H1 (cell line): ENCODE measurements around the gene OR10A6. TPM values are rescaled to one million over a fixed set of nuclear protein-coding genes. Genes with fewer than 3 reads are reported as not detected.

Experiments used
- CTCF ChIA-PET: fragments of 300-600 bp; sonication (Branson Sonifier 250); formaldehyde crosslinking; loops from one replicate; lab custom pipeline; 2021; ENCODE audit not compliant: partially characterized antibody; lab: Charles Lee
- POLR2A ChIA-PET: fragments of 300-600 bp; sonication (Branson Sonifier 250); formaldehyde crosslinking; loops from one replicate; lab custom pipeline; 2021; ENCODE audit warnings: inconsistent platforms; ENCODE audit not compliant: partially characterized antibody; lab: Charles Lee
- DNase-seq, 2 experiments: peaks; one replicate each; pipeline versions ENCODE4 v3.0.0 to v3.0.0-alpha.2; 2010 to 2022; ENCODE audit warnings: low spot score in 2 of 2, low read depth in 1 of 2, mixed read lengths in 1 of 2
- FAIRE-seq: peaks from 2 replicates; lab custom pipeline; 2011; peaks lifted over from hg19 to GRCh38; lab: Jason Lieb, UNC
- H2AFZ ChIP-seq: 2 replicates; pipeline ENCODE4 v1.8.1; 2012; ENCODE audit warnings: low read length, inconsistent platforms
- H2AK5ac ChIP-seq: 2 replicates; pipeline ENCODE4 v1.6.1; 2013; ENCODE audit warnings: low read depth, low read length
- H2BK120ac ChIP-seq: replicated peaks from 2 replicates; pipeline ENCODE3; 2013; ENCODE audit warnings: low read depth, low read length, inconsistent platforms
- H2BK12ac ChIP-seq: 2 replicates; pipeline ENCODE4 v1.6.1; 2013; ENCODE audit warnings: low read depth, low read length
- H2BK15ac ChIP-seq: 2 replicates; pipeline ENCODE4 v1.6.1; 2013; ENCODE audit warnings: low read length
- H2BK20ac ChIP-seq: 2 replicates; pipeline ENCODE4 v1.6.1; 2013; ENCODE audit warnings: low read length
- H2BK5ac ChIP-seq: 2 replicates; pipeline ENCODE4 v1.6.1; 2013; ENCODE audit warnings: low read depth, low read length
- H3K14ac ChIP-seq: 2 replicates; pipeline ENCODE4 v1.6.1; 2013; ENCODE audit warnings: inconsistent platforms; ENCODE audit not compliant: insufficient read length
- H3K18ac ChIP-seq: 2 replicates; pipeline ENCODE4 v1.6.1; 2013; ENCODE audit warnings: low read length; ENCODE audit errors: extremely low read depth
- H3K23ac ChIP-seq: 2 replicates; pipeline ENCODE4 v1.6.1; 2013; ENCODE audit warnings: inconsistent platforms; ENCODE audit not compliant: insufficient read length
- H3K23me2 ChIP-seq: 2 replicates; pipeline ENCODE4 v1.6.1; 2013; ENCODE audit warnings: low read depth, low read length
- H3K27ac ChIP-seq: 2 replicates; pipeline ENCODE4 v1.6.1; 2011; ENCODE audit warnings: low read depth, low read length, inconsistent platforms
- H3K27me3 ChIP-seq, 4 experiments: replicated peaks in 1 of 4; 1 replicate in 1 of 4; 2 replicates in 3 of 4; pipeline versions ENCODE4 v1.6.1 to v1.8.1; 2011 to 2013; ENCODE audit warnings: low read length in 3 of 4, mild to moderate bottlenecking in 3 of 4, inconsistent platforms in 2 of 4, mixed read lengths in 2 of 4, moderate library complexity in 1 of 4; ENCODE audit not compliant: control insufficient read depth in 3 of 4, insufficient read depth in 3 of 4; ENCODE audit errors: extremely low read depth in 1 of 4
- H3K36me3 ChIP-seq, 4 experiments: 2 replicates each; pipeline versions ENCODE4 v1.6.1 to v1.8.1; 2011 to 2013; ENCODE audit warnings: mild to moderate bottlenecking in 4 of 4, low read length in 3 of 4, moderate library complexity in 2 of 4, control low read depth in 1 of 4, inconsistent platforms in 1 of 4; ENCODE audit not compliant: insufficient read depth in 4 of 4, control insufficient read depth in 2 of 4
- H3K4ac ChIP-seq: replicated peaks from 2 replicates; pipeline ENCODE3; 2013; ENCODE audit warnings: low read length, low read depth, mixed read lengths, inconsistent platforms; ENCODE audit not compliant: insufficient read length
- H3K4me1 ChIP-seq, 4 experiments: replicated peaks in 1 of 4; 1 replicate in 1 of 4; 2 replicates in 3 of 4; pipeline versions ENCODE4 v1.6.1 to v1.8.1; 2011 to 2013; ENCODE audit warnings: low read length in 3 of 4, inconsistent platforms in 2 of 4, mixed read lengths in 1 of 4; ENCODE audit not compliant: insufficient read depth in 4 of 4, control insufficient read depth in 3 of 4
- H3K4me2 ChIP-seq, 2 experiments: 2 replicates each; pipeline versions ENCODE4 v1.6.1 to v1.8.1; 2011 to 2013; ENCODE audit warnings: low read depth in 2 of 2, low read length in 2 of 2, control low read depth in 1 of 2, inconsistent platforms in 1 of 2, mild to moderate bottlenecking in 1 of 2; ENCODE audit not compliant: insufficient read depth in 1 of 2
- H3K4me3 ChIP-seq, 4 experiments: fragments of 200-600, 300-600 bp in 1 of 4; sonication (generic), shearing (Covaris generic), sonication (Bioruptor Twin) in 1 of 4; 2 replicates each; pipeline versions ENCODE4 v1.5.1 to v1.8.1; 2011 to 2016; ENCODE audit warnings: low read length in 4 of 4, low read depth in 3 of 4, control low read depth in 2 of 4, inconsistent platforms in 2 of 4, mild to moderate bottlenecking in 2 of 4, mixed read lengths in 1 of 4, moderate library complexity in 1 of 4; ENCODE audit not compliant: insufficient read depth in 2 of 4; ENCODE audit errors: extremely low read depth in 1 of 4
- H3K56ac ChIP-seq: replicated peaks from 2 replicates; pipeline ENCODE3; 2013; ENCODE audit warnings: low read depth, mild to moderate bottlenecking, mixed read lengths, low read length, inconsistent platforms; ENCODE audit not compliant: insufficient read length
- H3K79me1 ChIP-seq: 2 replicates; pipeline ENCODE4 v1.6.1; 2013; ENCODE audit warnings: low read depth, low read length, control low read depth
- H3K79me2 ChIP-seq, 2 experiments: 2 replicates each; pipeline versions ENCODE4 v1.6.1 to v1.8.1; 2012 to 2013; ENCODE audit warnings: low read length in 2 of 2, mild to moderate bottlenecking in 2 of 2, inconsistent platforms in 1 of 2; ENCODE audit not compliant: insufficient read depth in 2 of 2, control insufficient read depth in 1 of 2
- H3K9ac ChIP-seq, 4 experiments: replicated peaks in 1 of 4; 1 replicate in 1 of 4; 2 replicates in 3 of 4; pipeline versions ENCODE4 v1.6.1 to v1.8.1; 2011 to 2013; ENCODE audit warnings: low read depth in 3 of 4, low read length in 3 of 4, control low read depth in 2 of 4, mild to moderate bottlenecking in 2 of 4, moderate library complexity in 2 of 4, inconsistent platforms in 1 of 4; ENCODE audit errors: extremely low read depth in 1 of 4
- H3K9me3 ChIP-seq, 2 experiments: 2 replicates each; pipeline versions ENCODE4 v1.6.1 to v1.8.1; 2012 to 2013; ENCODE audit warnings: mild to moderate bottlenecking in 2 of 2, moderate library complexity in 2 of 2, control low read depth in 1 of 2, inconsistent platforms in 1 of 2, low read depth in 1 of 2, low read length in 1 of 2, mixed read lengths in 1 of 2; ENCODE audit not compliant: insufficient read depth in 2 of 2
- H4K20me1 ChIP-seq, 2 experiments: replicated peaks in 1 of 2; 2 replicates each; pipeline versions ENCODE3 to v1.8.1; 2011 to 2013; ENCODE audit warnings: inconsistent platforms in 2 of 2, low read length in 2 of 2, mild to moderate bottlenecking in 1 of 2; ENCODE audit not compliant: insufficient read depth in 2 of 2, control insufficient read depth in 1 of 2
- H4K5ac ChIP-seq: 2 replicates; pipeline ENCODE4 v1.6.1; 2013; ENCODE audit warnings: low read length, low read depth, mixed read lengths, inconsistent platforms; ENCODE audit not compliant: insufficient read length
- H4K8ac ChIP-seq: 2 replicates; pipeline ENCODE4 v1.8.0; 2013; ENCODE audit warnings: mild to moderate bottlenecking, moderate library complexity, low read length, inconsistent platforms; ENCODE audit not compliant: insufficient read depth; ENCODE audit errors: extremely low read depth
- H4K91ac ChIP-seq: replicated peaks from 2 replicates; pipeline ENCODE3; 2013; ENCODE audit warnings: low read length, mixed read lengths, inconsistent platforms; ENCODE audit not compliant: insufficient read length
- ASH2L ChIP-seq: fragments of 200-600, 300-600 bp; sonication (generic); IDR thresholded peaks from one replicate; pipeline ENCODE4 v1.7.1; 2017; ENCODE audit warnings: low read length
- BCL11A ChIP-seq, 2 experiments: IDR thresholded peaks; one replicate each; pipeline ENCODE4 v1.6.1; 2011; ENCODE audit warnings: low read depth in 2 of 2, low read length in 2 of 2, mild to moderate bottlenecking in 2 of 2
- CEBPB ChIP-seq: IDR thresholded peaks from 2 replicates; pipeline ENCODE4 v1.6.1; 2012; ENCODE audit warnings: low read depth, low read length
- CTCF ChIP-seq, 3 experiments: IDR thresholded peaks; 1 replicate in 2 of 3; 2 replicates in 1 of 3; pipeline versions ENCODE4 v1.5.1 to v1.6.1; 2011; ENCODE audit warnings: low read length in 3 of 3, mild to moderate bottlenecking in 3 of 3, inconsistent platforms in 2 of 3, low read depth in 1 of 3, moderate library complexity in 1 of 3; ENCODE audit not compliant: insufficient read depth in 1 of 3; ENCODE audit errors: control extremely low read depth in 1 of 3
- NANOG ChIP-seq: IDR thresholded peaks from 2 replicates; pipeline ENCODE4 v1.6.1; 2011; ENCODE audit warnings: low read length, low read depth, mild to moderate bottlenecking, inconsistent platforms; ENCODE audit not compliant: insufficient read depth, poor library complexity, severe bottlenecking
- RAD21 ChIP-seq, 2 experiments: IDR thresholded peaks in 1 of 2; conservative IDR thresholded peaks in 1 of 2; 2 replicates each; pipeline ENCODE4 v1.6.1; 2011; ENCODE audit warnings: low read depth in 2 of 2, low read length in 2 of 2, improper control_type of control experiment in 1 of 2, inconsistent platforms in 1 of 2, mild to moderate bottlenecking in 1 of 2, moderate library complexity in 1 of 2
- SIRT6 ChIP-seq: IDR thresholded peaks from one replicate; pipeline ENCODE4 v1.7.1; 2012; ENCODE audit warnings: low read length, inconsistent platforms
- WGBS, 2 experiments: shearing (Covaris generic) in 1 of 2; methylation state at CpG; one replicate each; pipeline versions ENCODE4 v1.1.6 to v1.1.7; 2013 to 2015; ENCODE audit warnings: low lambda C conversion rate in 2 of 2, mixed read lengths in 2 of 2, inconsistent platforms in 1 of 2, low coverage in 1 of 2, missing lambda C conversion rate in 1 of 2; ENCODE audit not compliant: insufficient replicate concordance in 2 of 2, insufficient coverage in 1 of 2, insufficient read length in 1 of 2; ENCODE audit errors: extremely low coverage in 1 of 2, missing lambda C conversion rate in 1 of 2; 5-methylcytosine and 5-hydroxymethylcytosine counted together
- polyA plus RNA-seq, 7 experiments: library from polyadenylated mRNA; depleted of rRNA in 3 of 7; stranded (reverse) in 5 of 7; unstranded in 2 of 7; fragments of >200 nt in 5 of 7; fragments of 200-250 nt in 2 of 7; gene quantifications; 1 replicate in 5 of 7; 2 replicates in 1 of 7; 4 replicates in 1 of 7; pipeline versions ENCODE4 v1.2.1 to v1.2.3, GENCODE V29; 2011 to 2013; ENCODE audit warnings: missing spikeins in 2 of 7, mixed read lengths in 2 of 7
- total RNA-seq: library from RNA; stranded (reverse); fragmentation: NEBNext Ultra II Directional; extraction: Animal tissue kit (Norgen Biotek cat#: 25700); gene quantifications from 2 replicates; pipeline ENCODE4 v1.2.1, GENCODE V29; 2021

OR10A6 gene
- total and polyA plus RNA-seq, 2 of the 8 experiments (the other 6 are each of a cell fraction or from before 2014, with no cell fraction given), result not detected

- no peak overlapping the region for H3K27ac ChIP-seq
- H3K79me1 ChIP-seq, result no peaks in the 10 kb centered on the region
- no peak overlapping the region for H2BK15ac ChIP-seq
- H3K23me2 ChIP-seq, result no peaks in the 10 kb centered on the region
- H4K8ac ChIP-seq, result no peak overlapping the region
- no peak overlapping the region for H2AK5ac ChIP-seq
- H4K5ac ChIP-seq, result no peak overlapping the region
- peaks cover 6 to 21% (median 16%) of the 10 kb centered on the region in 4 experiments for H3K4me1 ChIP-seq
- H3K9me3 ChIP-seq, result no peaks in the 10 kb centered on the region
- no peak overlapping the region for H3K14ac ChIP-seq
- no peak overlapping the region for H2AFZ ChIP-seq
- no peaks in the 10 kb centered on the region for H3K79me2 ChIP-seq
- H3K36me3 ChIP-seq, result peaks cover 0 to 8% (median 2%) of the 10 kb centered on the region in 4 experiments; a peak in 2 of 8 replicates
- 0 out of 2 replicates have a peak overlapping the region, but pooled peaks have one; percentile 94 for H2BK12ac ChIP-seq
- H3K18ac ChIP-seq, result no peak overlapping the region
- H3K4me2 ChIP-seq, result peak overlapping the region; percentile 38 to 84; a peak in 2 of 4 replicates
- H3K23ac ChIP-seq, result no peak overlapping the region
- no peak overlapping the region for H3K56ac ChIP-seq
- WGBS, 2 experiments, result 33% methylated on average over 3 of the region's 3 CpGs; no CpG with 5 or more reads in 1 of the 2 experiments
- H2BK5ac ChIP-seq, result no peak overlapping the region
- POLR2A ChIA-PET, result interaction anchor here (0.9 to 5.5 kb wide), 11 partner anchors 38 to 102 kb away, joined by 3 to 58 read pairs (median 6); partner anchors contain the start of gene EIF3F
- H3K9ac ChIP-seq, result no peak overlapping the region; a peak in 1 of 7 replicates
- no peaks in the 10 kb centered on the region for H4K20me1 ChIP-seq
- H3K4me3 ChIP-seq, result peak overlapping the region in 2 of 4 experiments; percentile 25 to 30; a peak in 1 of 8 replicates
- TF ChIP-seq CEBPB (no peak), ASH2L (no peak), CTCF (IDR thresholded peaks at IDR 0.05; ENCODE audit: control extremely low read depth in 1 of 3, insufficient read depth in 1 of 3, low read depth in 1 of 3, low read length in 3 of 3) (peak in 2 of 3 experiments; percentile 50 to 63; a peak in 3 of 4 replicates), SIRT6 (no peak), RAD21 (IDR thresholded peaks at IDR 0.05 in 1 of 2, conservative IDR thresholded peaks at IDR 0.05 in 1 of 2; ENCODE audit: low read depth in 2 of 2, low read length in 2 of 2) (peak; percentile 69 to 73), BCL11A (IDR thresholded peaks at IDR 0.05; ENCODE audit: low read depth in 2 of 2, low read length in 2 of 2) (no peak), NANOG (no peak)
- no peaks in the 10 kb centered on the region for H3K27me3 ChIP-seq
- FAIRE-seq (no peak), DNase-seq (no peak)
- H2BK120ac ChIP-seq, result no peak overlapping the region
- H4K91ac ChIP-seq, result no peak overlapping the region
- H3K4ac ChIP-seq, result no peak overlapping the region
- no peak overlapping the region for H2BK20ac ChIP-seq
- CTCF ChIA-PET, result interaction anchor here (0.6 to 7.3 kb wide), 29 partner anchors 12 to 881 kb away, joined by 3 to 127 read pairs (median 4); partner anchors contain the start of gene EIF3F
Observed at GRCh38 chr11:7904917-7905316, 26.2 kb downstream of the OR10A6 start.
